Erythroblast (primary cell): ENCODE data around the gene RXRG.

Source experiments
- GATA1 ChIP-seq: IDR thresholded peaks from 2 replicates; pipeline ENCODE4 v1.6.1; 2011; ENCODE audit warnings: low read depth, mild to moderate bottlenecking, control low read depth, low read length, moderate library complexity
- POLR2A ChIP-seq: IDR thresholded peaks from 2 replicates; pipeline ENCODE4 v1.6.1; 2011; ENCODE audit warnings: mild to moderate bottlenecking, low read length

GRCh38 chr1:165467706-165468105 is 22.8 kb upstream of the RXRG start:
- TF ChIP-seq POLR2A: no peak
- no peak for TF ChIP-seq GATA1
